NCI-H2196 (cell line): ENCODE data around the gene ING4.
A peak's percentile ranks its signal among the peaks of the same experiment; 100 is the strongest.

Source experiments
- DNase-seq: peaks from one replicate; lab custom pipeline; 2025; ENCODE audit not compliant: unreplicated experiment; lab: John Stamatoyannopoulos, UW

ING4 gene

DNA sequence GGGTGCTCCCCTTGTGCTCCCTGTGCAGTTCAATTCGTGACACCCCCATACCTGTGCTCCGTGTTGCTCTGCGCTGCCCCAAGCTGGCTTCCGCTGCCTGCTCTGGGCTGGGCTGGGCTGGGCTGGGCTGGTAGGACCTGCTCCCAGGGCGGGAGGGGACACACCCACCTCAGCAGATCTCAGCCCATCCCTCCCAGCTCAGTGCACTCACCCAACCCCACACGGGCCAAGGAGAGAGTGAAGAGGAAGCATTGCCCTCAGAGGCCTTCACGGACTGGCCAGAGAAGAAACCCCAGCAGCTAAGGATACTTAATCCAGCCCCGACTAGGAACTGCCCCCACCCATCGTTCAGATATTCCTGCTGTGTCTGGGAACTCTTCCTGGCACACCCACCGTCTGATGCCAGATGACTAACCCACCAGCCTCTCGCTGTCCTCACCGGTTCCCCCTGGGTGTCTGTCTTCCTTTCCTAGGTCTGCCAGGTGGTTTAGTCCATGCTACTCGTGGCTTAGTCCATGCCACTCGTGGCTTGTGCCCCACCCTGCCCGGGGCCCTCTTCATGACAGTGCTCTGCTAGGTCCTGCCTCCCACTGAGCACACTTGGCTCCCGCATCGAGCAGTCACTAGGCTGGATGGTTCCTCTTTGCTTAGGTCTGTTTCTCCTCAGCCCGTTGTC is 26.9 kb downstream of the ING4 start, which contains the start of gene LPAR5:
TSS of gene LPAR5 (minus strand) at position 104 of the 676 bp plus-strand sequence. CDS start 14,711 bp downstream, outside the sequence.
- DNase-seq = no peak

DNA sequence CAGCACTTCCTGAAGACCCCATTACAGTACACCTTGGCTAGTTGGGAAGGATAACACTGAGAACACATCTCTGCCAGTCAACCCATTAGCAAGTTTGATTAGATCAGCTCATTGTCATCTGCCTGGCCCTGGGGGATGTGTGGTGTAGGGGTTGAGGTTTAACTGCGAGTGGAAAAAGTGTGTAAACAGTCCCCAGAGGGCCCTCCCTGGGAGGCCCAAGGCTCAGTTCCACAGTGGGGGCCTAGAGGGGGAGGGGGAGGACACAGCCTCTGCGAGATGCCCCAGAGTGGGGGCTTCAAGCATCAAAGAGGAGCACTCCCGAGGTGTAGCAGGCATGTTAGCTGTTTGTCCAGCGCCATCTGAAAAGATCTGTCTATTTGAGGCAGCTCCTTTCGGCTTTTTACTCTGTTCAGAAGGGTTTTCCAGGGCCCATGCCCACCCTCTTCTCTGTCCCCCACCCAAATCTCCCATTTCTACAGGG is 27.5 kb downstream of the ING4 start:
- no peak for DNase-seq

DNA sequence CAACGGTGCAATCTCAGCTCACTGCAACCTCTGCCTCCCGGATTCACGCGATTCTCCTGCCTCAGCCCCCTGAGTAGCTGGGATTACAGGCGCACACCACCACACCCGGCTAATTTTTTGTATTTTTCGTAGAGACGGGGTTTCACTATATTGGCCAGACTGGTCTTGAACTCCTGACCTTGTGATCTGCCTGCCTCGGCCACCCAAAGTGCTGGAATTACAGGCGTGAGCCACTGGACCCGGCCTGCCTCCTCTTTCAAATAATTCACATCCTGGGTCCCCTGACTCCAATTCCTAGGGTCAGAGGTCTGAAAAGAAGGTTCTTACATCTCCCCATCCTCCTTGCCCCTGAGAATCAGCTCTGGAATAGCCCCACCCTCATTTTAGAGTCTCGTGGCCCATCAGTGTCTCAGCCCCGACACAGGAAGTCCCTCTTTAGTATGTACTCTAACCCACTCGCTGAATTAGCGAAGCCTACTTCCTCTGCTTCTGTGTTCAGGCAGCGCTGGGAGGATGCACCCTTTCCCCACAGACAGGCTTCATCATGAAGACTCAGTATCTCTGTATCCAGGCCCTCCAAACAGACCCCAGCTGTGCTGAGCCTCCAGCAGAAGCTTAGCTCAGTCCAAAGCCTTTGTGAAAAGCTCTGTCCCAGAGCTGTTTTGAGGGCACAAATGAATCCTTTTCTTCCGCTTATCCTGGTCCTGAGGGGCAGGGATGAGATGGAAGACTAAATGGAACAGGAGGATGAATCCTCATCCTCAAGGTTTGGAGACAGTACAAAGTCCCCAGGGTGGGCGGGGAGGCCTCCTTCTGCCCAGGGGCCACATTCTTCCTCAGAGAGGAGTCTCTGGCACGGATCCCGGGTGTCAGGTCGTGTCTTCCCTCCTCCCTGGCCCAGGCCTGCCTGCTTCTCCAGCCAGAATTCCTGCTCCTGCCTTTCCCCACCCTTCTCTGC is 30.6 kb downstream of the ING4 start:
- DNase-seq = no peak

DNA sequence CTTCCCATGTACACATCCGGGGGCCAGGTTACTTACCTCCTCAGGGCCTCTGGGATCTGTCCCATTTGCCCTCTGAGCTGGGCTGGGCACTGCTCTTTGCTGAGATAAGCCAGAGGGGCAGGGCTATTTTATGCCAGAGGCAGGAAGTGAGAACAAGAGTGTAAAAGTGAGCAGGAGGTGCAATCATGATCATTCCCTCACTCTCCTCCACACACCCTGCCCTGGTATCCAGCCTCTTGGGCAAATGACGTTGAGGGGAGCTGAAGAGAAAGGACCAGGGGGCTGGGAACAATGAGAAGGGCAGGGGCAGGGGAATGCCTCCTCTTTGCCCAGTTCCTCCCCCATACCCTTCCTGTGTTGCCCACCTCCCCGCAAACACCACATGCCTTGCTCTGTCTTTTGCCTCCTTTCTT is 31.4 kb downstream of the ING4 start:
- DNase-seq = no peak

DNA sequence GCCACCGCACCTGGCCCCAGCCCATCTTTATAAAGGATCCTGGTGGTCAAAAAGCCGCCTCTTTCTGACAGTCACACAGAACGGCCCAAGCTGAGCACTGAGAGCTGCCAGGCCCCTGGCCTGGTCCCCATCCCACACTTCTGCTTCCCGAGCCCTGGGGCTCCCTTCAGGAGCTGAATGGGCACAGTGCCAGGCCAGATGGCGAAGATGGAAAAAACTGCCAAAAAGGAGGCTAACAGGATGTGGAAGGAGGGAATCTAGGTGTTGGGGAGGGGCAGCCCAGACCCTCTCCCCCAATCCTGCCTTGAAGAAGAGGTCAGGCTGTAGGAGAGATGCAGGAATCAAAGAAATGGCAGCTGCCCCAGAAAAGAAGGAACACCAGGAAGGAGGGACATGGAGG is 32.2 kb downstream of the ING4 start:
- DNase-seq = no peak

DNA sequence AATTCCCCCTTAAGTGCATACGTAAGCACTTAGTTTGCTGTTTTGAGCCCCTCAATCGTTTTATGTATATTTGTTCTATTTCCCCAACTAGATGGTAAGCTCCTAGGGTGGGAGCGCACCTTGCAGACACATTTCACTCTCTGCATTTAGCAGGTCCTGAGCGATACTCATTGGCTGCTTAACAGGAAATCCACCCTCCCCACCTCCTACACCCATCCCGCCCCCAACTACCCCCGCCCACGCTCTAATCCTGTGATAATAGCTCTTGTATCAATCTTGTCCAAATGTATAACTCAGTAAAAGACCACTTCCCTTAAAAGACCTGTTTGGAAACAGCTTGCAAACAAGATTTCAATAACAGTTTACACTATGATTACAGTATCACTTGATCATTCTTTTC is 35.3 kb downstream of the ING4 start:
- DNase-seq = no peak

DNA sequence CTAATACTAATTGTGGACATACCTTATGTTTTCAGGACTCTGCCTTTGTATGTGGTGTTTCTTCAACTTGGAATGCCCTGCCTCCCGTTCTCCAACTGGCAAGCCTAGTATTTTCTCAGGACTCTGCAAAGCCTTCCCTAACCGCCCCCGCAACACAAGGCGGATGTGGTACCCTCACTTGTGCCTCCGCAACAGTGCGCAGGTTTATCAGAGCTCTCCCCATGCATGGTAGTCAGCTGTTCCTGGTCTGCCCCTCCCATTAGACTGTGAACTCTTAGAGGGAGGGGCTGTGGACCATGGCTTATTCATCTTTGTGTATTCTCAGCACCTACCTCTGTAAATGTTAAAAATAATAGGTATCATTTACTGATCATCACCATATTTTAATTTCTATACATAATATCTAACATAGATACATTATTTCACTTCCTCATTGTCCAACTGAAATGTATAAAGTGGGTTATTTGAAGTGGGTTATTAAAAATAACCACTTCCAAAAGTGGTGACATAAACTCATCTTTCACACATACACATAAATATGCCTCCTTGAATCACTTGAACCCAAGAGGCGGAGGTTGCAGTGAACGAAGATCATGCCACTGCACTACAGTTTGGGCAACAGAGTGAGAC is 36.1 kb downstream of the ING4 start:
- DNase-seq = no peak

DNA sequence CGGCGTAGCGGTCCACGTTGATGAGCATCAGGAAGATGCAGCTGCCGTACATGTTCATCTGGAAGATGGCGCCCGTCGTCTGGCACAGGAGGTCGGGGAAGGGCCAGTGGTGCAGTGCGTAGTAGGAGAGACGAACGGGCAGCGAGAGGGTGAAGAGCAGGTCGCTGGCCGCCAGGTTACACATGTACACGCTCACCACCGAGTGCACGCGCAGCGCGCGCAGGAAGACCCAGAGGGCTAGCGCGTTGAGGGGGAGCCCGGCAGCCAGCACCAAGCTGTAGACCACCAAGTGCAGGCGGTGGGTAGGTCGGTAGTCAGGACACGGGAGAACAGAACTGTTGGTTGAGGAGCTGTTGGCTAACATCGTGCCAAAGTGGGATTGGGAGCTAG is 42.0 kb downstream of the ING4 start:
- no peak for DNase-seq

DNA sequence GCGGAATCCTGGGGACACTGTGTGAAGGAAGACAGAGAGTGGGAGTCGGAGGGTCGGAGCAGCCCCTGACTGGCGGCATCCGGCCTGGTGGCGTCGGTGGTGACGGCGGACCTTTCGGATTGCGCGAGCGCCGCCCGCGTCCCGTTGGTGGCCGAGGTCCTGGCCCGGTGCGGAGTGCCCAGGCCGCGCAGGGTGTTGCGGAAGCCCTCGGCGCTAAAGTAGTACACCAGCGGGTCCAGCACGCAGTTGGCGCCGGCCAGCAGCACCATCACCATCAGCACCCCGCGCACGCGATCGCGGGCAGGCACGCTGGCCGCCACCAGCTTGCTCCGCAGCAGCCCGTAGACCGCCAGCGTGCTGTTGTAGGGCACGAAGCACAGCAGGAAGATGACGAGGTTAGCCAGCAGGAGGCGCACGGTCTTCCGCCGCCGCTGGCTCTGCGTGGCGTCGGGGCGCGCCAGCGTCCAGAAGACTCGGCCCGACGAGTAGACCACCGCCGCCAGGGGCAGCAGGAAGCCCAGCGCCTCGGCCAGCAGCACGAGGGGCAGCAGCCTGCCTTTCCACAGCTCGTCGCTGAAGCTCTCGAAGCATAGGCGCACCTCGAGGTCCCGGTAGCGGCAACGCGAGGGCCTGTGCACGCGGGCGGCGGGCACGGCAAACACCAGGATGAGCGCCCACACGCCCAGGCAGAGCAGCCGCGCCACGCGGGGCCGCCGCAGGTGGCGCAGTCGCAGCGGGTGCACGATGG is 42.6 kb downstream of the ING4 start:
- no peak for DNase-seq

DNA sequence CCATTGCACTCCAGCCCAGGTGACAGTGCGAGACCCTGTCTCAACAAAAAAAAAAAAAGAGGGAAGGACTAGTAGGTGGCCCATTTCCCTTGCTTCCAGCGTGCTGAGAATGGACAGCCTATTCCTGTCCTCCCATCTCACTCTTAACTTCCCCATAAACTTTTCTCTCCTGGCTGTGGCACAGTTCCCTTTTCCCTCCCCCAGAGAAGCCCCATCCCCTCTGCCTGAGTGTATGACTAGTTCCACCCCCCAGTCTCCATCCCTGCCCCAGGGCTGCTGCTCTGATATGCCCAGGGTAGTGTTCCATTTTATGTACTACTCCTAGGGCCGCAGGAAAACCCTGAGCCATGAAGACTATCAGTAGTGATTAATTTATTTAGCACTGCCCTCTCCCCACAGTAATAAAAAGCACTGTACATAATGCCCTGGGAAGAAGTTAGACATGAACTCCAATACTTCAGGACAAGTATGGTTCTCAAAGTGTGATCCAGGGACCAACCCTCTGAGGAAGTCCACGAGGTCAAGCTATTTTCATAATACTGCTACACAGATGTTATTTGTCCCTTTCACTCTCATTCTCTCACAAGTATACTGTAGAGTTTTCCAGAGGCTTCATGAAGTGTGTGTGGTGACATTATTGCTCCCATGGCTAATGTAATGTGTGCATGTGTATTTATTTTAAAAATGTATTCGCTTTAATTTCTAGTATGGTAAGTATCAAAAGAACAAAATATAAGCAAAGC is 44.3 kb downstream of the ING4 start:
- no peak for DNase-seq

DNA sequence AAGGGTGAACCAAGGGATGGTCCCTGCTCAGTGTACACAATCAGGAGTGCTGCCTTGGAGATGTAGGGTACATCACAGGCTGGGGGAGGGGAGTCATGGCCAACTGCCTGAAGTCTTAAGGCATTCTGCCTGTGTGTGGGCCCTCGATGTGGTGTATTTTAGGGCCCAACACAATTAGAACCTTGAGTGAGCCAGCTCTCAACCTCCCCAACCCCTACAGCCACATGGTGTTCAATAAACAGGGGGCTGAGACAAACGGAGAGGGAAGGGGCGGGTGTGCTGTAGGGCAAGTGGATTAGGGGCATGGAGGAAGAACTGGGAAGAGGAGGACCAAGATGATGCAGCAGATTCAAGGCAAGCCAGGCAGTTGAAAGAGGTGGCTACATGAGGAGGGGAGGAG is 47.1 kb downstream of the ING4 start:
- DNase-seq = no peak

DNA sequence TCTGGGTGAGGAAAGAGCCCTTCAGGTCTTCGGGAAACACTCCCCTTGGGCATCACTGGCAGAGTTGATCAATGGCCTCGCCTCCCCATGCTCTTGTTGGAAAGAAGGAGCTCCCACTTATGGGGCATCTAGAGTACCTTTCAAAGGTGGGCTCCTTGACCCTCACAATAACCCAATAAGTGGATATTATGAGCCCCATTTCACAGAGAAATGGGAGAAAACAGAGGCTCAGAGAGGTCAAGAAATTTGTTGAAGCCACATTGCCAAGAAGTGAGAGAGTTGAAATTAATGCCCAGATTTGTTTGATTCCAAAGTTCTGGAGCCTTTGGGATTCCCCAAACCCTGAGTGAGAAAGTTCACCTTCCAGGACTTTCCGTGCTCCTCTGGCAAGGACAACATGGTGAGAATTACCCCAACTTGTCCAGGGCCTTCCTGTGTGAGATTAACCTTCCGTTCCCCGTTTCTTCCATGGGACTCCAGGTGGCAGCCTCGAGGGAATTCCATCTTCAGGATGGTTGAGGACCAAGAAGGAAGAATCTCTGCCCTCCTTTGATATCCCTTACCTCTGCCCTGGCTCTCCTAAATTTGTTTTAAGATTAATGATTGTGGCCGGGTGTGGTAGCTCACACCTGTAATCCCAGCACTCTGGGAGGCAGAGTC is 48.3 kb downstream of the ING4 start:
- DNase-seq = no peak

DNA sequence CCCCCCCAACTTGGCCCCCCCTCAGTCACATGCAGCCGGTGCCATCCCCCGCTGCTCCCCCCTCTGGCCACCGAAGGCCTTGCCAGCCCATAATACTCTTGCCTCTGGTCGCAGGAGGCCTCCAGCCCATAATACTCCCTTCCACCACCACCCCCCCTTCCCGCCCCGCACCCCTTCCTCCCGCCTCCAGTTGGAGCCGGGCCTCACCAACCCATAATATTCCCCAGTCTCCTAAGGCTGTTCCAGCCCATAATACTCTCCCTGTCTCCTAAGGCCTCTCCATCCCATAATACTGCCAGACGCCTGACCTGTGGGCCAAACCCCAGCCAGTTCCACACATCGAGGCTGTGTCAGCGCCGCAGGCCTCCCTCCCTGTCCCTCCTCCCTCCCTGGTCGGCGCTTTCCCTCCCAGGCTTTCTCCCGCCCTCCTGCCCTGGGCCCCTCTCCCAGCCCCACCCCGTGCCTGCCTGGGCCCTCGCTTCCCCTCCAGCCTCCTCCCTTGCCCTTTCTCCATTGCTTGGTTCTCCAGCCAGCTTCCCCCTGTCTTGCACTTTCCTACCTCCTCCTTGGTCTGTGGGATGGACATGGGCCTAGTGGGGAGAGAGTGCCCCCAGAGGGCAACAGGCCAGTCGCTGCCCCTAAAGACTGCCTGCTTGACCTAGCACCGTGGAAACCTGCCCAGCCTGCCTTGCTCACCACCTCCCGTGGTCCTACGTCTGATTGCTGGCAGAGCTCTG is 49.0 kb downstream of the ING4 start:
- DNase-seq = peak; percentile 82

DNA sequence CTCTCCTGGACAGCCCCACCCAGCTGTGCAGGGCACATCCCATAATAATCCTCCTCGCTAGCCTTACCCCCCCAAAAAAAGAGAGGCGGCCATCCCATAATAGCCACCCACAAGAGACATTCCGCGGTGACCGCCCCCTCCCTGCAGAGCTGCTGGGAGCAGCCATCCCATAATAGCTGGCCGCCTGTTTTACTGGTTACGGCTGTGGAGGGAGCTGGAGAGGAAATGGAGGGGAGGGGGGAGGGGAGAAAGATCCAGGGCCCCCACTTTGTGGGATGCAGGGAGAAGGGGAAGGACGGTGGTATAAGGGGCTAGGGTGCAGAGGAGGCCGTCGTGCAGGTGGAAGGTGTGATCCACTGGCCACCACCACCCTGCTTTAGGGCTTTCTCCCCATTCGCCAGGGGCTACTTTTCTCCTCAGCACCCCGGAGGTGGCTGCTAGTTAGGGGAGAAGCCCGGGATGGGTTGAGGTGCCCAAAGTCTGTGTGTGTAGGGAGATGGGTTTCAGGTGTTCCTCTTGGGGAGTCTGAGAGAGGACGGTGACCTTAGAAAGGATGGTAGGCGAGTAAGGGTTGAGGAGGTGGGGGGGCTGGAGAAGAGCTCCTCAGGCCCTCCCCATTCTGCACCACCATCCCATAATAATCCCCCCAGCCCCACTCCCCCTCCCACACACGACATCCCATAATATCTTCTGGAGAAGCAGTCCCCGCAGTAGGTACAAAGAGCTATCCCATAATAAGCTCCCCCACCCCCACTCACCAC is 49.7 kb downstream of the ING4 start:
- peak; percentile 87 for DNase-seq

DNA sequence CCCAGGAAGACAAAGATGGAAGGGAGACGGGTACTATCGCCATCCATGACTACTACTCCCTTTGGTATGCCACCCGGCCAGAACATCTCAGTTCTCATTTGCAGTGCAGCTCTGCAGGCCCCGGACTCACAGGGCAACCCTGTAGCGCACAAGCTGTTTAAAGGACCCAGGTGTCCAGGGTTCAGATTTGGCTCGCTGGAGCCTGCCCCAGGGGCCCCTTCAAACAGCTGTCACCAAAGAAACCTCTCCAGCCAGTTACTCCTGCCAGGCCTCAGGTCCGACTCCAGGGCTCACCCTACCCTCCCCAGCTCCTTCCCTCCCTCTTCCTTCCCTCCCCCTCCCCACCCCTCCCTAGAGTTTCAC is 50.3 kb downstream of the ING4 start:
- no peak for DNase-seq

DNA sequence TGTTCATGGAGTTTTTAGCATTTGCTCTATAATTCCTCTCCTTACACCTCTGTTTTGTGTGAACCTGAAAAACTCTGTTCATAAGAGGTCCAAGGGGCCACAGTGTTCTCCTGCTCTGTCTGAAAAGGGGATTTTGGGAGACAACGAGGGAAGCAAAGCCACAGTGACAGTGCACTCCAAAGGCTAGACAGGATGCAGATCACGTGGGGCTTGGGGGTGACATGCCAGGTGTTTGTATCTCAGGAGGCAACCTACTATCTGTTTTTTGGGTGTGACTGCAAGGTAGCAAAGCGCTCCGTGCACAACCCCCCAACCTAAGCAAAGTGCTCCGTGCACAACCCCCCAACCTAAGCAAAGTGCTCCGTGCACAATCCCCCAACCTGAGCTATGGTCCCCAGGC is 50.7 kb downstream of the ING4 start:
- DNase-seq = no peak

DNA sequence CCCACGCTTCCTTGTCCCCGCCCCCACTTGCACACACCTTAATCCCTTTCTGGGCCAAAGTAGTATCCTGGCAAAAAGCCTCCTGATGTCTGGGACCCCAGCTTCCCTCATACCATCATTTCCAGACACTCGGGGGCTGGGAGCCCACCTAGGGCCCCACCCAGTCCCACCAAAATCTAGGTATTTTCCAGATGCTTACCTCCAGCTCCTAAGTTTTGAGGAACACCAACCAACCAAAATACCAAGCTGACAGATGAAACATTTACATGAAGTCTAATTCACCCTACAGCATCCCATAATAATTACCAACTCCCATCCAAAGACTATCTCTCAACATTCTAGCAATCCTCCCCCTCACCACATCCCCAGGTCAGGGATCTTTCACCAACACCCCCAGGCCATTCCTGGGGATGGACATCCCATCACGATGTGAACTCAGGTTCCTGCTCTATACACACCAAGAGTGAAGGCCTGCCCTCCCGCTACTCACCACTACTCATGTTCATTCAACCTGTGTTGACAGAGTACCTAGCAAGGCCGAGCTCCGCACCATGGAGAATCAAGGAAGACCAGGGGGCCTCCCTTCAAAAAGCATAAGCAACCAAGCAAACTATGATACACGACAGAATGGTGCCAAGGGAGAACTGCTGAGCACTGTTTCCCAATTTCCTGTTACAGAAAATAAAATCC is 54.2 kb downstream of the ING4 start:
- no peak for DNase-seq
